Measurements from ENCODE around the gene ENOSF1.

GRCh38 chr18:708096-708495 is 4.3 kb downstream of the ENOSF1 start:
- TF ChIP-seq, protein P1, sequence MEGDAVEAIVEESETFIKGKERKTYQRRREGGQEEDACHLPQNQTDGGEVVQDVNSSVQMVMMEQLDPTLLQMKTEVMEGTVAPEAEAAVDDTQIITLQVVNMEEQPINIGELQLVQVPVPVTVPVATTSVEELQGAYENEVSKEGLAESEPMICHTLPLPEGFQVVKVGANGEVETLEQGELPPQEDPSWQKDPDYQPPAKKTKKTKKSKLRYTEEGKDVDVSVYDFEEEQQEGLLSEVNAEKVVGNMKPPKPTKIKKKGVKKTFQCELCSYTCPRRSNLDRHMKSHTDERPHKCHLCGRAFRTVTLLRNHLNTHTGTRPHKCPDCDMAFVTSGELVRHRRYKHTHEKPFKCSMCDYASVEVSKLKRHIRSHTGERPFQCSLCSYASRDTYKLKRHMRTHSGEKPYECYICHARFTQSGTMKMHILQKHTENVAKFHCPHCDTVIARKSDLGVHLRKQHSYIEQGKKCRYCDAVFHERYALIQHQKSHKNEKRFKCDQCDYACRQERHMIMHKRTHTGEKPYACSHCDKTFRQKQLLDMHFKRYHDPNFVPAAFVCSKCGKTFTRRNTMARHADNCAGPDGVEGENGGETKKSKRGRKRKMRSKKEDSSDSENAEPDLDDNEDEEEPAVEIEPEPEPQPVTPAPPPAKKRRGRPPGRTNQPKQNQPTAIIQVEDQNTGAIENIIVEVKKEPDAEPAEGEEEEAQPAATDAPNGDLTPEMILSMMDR (conservative IDR thresholded peaks at IDR 0.05; ENCODE audit: low read depth, low read length) = no peak
- TF ChIP-seq POLR2A (IDR thresholded peaks at IDR 0.05; ENCODE audit: low read depth, low read length) = no peak
- no peak for TF ChIP-seq RFX5 (IDR thresholded peaks at IDR 0.05; ENCODE audit: low read depth, low read length)
- TF ChIP-seq RAD21 (IDR thresholded peaks at IDR 0.05; ENCODE audit: low read length) = no peak
- TF ChIP-seq MAZ (IDR thresholded peaks at IDR 0.05; ENCODE audit: borderline replicate concordance, low read depth, low read length) = no peak
- no peak for TF ChIP-seq CEBPB (IDR thresholded peaks at IDR 0.05; ENCODE audit: low read depth, low read length)
- TF ChIP-seq, protein P2, sequence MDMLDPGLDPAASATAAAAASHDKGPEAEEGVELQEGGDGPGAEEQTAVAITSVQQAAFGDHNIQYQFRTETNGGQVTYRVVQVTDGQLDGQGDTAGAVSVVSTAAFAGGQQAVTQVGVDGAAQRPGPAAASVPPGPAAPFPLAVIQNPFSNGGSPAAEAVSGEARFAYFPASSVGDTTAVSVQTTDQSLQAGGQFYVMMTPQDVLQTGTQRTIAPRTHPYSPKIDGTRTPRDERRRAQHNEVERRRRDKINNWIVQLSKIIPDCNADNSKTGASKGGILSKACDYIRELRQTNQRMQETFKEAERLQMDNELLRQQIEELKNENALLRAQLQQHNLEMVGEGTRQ (IDR thresholded peaks at IDR 0.05; ENCODE audit: low read depth, low read length) = no peak
- no peak for TF ChIP-seq NFE2L2 (IDR thresholded peaks at IDR 0.05; ENCODE audit: low read depth, low read length)
